NCI-H1694 (cell line): ENCODE results near the gene TMEM272.
A peak's percentile ranks its signal among the peaks of the same experiment; 100 is the strongest.

Source experiments
- DNase-seq: peaks from one replicate; lab custom pipeline; 2025; lab: John Stamatoyannopoulos, UW

The TMEM272 gene

DNA sequence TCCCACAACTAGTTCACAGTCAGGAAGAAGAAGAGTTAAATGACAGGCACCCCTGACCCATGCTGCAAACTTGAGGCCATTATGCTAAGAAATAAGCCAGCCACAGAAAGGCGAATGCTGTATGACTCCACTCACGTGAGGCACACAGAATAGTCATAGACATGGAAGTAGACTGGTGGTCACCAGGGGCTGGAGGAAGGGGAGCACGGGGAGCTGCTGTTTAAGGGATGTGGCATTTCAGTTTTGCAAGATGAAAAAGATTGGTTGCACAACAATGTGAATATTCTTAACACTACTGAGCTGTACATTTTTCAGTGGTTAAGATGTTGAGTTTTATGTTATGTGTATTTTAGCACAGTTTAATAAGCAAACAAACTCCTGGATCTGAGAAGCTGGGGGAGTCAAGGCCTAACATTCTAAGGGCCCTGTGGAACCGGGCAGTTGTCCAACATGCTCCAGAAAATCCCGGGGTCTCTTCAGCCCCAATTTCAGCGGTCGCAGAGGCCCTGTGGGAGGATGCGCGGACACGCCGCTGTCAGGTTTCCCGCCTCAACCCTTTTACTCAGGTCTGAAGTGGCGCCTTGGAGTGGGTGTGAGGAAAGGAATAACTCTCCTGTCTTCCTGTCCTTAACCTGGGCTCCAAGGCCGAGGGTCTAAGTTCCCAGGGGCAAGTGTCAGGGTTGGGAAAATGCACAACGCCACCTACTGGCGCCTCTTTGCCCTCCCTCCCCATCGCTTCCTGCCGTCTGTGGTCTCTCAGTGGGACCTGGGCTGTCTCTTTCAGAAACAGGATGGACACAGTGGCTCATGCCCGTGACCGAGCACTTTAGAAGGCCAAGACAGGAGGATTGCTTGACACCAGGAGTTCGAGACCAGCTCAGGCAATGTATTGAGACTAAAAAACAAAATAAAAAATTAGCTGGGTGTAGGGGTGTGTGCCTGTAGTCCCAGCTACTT, 4.4 kb upstream of the TMEM272 start:
- no peak for DNase-seq

GRCh38 chr13:51848674-51849073, 3.7 kb upstream of the TMEM272 start:
- DNase-seq = no peak

DNA sequence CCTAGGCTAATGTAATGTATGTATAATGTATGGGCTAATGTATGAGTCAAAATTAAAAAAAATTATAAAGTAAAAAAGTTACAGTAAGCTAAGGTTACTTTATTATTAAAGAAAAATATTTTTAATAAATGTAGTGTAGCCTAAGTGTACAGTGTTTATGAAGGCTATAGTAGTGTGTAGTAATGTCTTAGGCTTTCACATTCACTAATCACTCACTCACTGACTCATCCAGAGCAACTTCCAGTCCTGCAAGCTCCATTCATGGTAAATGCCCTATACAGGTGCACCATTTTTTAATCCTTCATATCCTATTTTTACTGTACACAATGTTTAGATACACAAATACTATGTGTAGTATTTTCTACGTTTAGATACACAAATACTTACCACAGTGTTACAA, 1.8 kb upstream of the TMEM272 start:
- no peak for DNase-seq

GRCh38 chr13:51845574-51846318, 769 bp upstream of the TMEM272 start:
- DNase-seq = no peak

GRCh38 chr13:51843529-51843928, 1.4 kb downstream of the TMEM272 start:
- no peak for DNase-seq

DNA sequence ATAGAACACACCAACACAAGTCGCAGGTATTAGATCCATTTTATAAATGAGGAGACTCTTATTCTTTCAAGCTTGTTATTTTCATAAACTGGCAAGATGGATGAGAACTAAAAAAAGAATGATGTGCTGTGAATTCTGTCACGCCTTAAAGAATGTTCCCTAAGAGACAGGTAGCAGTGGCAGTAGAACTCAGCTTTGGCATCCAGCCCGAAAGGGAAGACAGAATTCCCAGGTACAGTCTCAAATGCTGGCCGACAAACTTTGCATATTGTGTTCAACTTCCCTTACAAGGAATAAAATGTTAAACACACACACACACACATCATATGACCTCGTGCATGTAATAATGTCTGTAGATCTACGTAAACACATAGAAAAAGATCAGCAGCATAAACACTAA, 3.2 kb downstream of the TMEM272 start:
- DNase-seq = no peak

DNA sequence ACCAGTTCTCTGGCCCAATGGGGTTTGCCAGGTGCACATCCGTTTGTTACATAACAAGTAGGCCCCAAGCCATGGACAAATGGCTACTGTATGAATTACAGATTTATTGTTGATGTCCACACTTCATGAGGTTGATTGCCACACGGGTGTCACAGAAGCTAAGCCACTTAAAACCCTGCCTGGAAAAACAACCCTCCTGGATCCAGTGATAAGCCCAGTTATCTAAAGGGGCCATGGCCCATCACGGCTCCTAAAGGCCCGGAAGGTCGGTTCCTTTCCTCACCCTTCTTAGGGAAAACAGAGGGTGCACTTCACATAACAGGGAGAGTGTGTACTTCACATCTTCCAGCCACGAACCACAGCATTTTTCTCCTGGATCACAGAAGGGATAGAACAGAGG, 4.1 kb downstream of the TMEM272 start:
- no peak for DNase-seq

DNA sequence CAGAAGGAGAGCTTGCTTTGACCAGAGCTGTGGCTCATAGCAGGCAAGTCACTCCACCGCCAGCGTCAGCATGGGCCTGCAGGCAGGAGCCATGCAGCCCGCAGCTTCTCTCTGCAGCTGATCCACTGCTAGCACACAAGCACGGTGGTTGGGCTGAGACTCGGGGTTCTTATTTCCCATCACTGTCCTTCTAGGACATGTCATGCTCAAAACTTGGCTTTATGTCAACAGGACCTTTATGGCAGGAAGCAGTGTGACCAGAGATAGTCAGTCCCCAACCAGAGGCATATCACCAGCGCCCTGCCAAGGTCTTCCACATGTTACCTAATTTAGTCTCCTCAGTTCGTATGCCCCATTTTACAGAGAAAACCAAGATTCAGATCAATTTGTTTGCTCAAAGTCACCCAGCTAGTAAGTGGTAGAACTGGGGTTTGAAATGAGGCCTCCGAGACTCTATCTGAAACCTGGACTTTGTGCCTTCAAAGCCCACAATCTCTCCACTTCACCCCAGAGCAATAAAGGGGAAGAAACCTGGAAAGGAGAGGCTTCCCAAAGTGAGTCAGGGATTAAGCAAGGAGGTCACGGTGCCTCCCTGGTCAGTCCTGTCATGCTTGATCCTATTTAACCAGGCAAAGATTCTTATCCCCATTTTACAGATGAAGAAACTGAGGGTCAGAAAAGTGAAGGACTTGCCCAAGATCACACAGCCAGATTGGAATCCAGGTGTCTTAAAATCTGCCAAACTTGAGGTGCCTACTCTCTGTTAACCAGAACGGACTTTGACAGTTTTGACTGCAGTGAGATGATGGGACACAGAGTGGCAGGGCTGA, 5.1 kb downstream of the TMEM272 start:
- DNase-seq = no peak

GRCh38 chr13:51838240-51838846, 6.6 kb downstream of the TMEM272 start:
- no peak for DNase-seq

DNA sequence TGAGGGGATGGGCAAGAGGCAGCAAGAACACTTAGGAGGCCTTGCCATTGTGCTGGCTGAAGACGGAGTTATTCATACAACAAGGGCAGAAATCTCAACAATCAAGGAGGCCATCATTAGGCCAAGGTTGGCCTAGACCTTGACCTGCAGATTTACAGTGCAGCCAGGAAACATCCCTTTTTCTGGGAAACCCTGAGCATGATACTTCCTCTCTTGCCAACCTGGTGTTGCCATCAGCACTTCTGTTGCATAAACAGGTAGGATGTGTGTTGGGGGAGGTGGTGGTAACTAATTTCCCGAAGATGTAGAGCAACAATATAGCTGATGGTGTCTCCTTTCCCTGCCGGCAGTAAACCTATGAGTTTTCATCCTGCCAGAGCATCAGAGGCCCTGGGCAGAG, 8.0 kb downstream of the TMEM272 start:
- no peak for DNase-seq

DNA sequence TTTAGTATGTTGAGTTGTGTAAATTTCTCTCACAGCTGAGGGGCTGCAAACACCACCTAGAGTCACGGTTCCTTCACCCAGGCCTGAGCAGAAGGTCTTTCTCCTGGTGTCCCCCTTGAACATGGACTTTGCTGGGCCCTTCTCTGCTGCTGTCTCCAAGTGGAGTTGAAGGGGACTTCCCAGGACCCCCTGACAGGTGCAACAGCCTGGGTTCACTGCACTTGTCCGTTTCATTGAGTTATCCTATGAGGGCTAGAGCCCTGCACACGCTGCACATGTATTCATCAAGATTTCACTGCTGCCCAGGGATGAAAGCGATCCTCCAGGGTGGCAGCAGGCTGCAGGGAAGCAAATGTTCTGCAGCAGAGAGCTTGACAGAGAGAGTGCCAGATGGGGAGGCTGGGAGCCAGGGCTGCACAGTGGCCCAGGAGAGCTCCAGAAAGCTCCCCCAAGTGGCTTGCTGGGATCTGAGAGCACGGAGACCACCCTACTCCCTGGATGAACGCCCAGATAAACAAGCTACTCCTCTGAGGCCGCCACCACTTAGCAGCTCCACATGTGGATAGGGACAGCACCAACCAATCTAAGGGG, 10.3 kb downstream of the TMEM272 start:
- peak; percentile 91 for DNase-seq

DNA sequence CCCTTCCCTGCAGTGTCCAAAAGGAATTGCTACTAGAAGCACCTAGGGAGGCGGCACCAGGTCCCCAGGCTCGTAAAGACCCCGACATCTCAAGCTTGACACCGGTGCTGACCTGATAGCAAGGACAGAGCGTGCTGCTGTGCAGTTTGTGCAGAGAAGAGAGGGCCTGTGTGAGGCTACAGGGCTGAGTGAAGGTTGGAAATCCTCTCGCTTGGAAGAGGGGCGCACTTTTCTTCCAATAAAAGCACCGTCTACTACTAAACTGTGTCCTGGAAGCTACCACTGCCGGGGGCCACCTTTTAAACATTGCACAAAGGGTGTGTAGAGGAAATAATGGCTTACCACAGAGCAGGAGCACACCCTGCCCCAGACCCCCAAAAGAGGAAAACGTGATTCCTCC, 11.0 kb downstream of the TMEM272 start:
- DNase-seq = no peak

DNA sequence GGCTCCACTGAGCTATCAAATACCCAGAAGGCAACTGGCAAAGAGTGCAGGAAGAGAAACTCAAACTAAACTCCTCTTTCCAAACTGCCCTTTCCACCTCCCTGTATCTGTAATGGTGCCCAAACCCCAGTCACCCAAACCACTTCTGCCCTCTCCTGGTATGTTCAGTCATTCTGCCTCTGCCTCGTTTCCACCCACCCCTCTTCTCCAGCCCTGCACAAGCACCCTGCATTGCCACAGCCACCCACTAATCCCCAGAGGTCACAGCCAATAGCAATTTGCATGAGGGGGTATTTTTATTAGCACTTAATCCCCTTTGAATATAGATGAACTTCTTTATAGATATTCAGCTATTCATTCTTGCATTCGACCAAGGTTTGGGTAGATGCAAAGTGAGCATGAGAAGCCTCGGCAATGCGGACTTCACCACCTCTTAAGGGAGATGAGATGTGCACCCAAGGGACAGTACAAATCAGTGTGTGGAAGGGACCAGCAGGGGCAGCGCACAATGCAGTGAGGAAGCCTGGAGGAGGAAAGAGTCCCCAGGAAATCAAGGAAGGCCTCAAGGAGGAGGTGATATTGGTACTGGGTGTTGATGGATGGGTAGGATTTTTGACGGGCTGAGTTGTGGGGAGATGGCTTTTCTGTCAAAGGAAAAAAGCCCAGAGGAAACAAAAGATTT, 12.4 kb downstream of the TMEM272 start:
- peak; percentile 38 for DNase-seq

DNA sequence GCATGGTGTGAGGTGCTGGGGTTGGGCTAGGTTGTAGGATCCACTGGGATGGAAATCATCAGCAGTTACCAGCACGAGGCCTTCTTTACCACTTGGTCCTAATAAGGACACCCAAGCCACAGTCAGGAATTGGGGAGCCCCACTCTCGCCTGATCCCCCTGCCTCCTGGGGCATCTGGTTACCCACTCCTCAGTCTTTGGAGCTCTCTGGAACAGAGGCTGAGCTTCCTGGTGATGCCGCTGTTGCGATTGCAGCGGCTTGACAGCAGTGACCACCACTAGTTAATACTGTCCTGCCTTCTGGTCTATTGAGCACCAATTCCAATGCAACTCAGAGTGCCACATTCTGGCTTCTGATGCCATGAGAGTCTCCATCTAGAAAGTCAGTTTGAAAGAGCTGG, 13.5 kb downstream of the TMEM272 start:
- no peak for DNase-seq

GRCh38 chr13:51829568-51829899, 15.4 kb downstream of the TMEM272 start:
- DNase-seq = no peak

- DNase-seq = no peak
These were observed 16.0 kb downstream of the TMEM272 start for GRCh38 chr13:51828730-51829567.

DNA sequence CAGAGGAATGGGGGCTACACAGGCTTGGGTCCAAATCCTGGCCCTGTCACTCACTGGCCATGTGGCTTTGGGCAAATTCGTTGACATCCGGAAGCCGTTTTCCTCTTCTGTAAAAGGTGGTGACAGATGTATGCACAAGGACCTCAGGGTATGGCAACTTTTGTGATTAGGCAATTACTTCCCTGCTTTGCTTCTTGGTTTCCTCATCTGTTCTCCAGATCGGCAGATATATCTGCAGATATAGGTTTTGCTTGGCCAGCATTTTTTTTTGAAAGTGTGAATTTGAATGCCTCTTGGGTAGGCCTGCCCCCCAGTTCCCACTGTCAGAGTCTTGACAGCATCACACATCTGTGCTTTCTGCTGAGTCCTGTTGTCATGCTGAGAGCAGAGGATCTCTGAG, 17.7 kb downstream of the TMEM272 start:
- no peak for DNase-seq

GRCh38 chr13:51826606-51827005, 18.4 kb downstream of the TMEM272 start:
- no peak for DNase-seq

DNA sequence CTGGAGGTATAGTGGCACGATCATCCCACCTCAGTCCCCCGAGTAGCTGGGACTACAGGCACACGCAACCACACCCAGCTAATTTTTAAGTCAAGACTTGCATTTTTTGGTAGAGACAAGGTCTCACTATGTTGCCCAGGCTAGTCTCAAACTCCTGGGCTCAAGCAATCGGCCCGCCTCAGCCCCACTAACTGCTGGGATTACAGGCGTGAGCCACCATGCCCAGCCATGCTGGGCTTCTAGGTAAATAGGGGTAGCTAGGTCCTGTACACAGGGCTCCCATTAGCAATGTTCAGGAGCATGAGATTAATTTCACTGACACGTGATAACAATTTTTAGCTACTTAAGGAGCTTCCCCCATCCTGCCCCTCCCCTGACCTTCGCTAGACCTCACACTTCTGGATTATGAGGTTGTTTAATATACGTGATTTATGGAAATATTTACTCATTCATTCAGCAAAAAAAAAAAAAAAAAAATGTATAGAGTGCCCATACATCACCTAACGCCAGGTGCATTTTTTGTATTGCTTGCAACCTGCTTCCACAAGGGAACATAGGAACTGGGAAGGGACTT, 19.2 kb downstream of the TMEM272 start:
- DNase-seq = no peak

GRCh38 chr13:51825165-51825592, 19.8 kb downstream of the TMEM272 start:
- DNase-seq = no peak
